ENCODE data around the gene TEAD4.

The TEAD4 gene

DNA sequence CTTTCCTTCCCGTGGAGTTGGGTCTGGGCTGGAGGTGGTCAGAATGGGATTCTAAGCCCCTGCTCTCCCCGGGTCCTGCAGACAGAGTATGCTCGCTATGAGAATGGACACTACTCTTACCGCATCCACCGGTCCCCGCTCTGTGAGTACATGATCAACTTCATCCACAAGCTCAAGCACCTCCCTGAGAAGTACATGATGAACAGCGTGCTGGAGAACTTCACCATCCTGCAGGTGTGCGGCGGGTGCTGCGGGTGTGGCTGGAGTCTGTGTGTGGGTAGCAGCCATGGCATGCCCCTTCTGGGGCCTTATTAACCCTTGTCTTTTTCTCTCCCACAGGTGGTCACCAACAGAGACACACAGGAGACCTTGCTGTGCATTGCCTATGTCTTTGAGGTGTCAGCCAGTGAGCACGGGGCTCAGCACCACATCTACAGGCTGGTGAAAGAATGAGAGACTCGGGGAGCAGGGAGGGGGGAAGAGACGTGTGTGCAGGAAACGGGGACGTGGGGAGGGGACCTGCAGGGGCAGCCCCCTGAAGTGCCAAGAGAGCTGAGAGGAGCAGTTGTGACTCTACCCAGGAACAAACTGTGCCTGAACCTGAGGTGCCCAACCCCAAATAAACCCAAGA, 80.9 kb downstream of the TEAD4 start:
- Histone ChIP-seq H3K9me3 (ENCODE audit: severe bottlenecking) (no peaks in the 10 kb centered on the region), H3K27me3 (ENCODE audit: insufficient read depth, low read depth, severe bottlenecking) (no peaks in the 10 kb centered on the region), H3K27ac (no peak overlapping the region), H3K36me3 (peaks cover 36% of the 10 kb centered on the region), H3K4me3 (ENCODE audit: low read depth, low read length) (no peak overlapping the region)
- DNase-seq, result no peak
- TF ChIP-seq, protein P1, sequence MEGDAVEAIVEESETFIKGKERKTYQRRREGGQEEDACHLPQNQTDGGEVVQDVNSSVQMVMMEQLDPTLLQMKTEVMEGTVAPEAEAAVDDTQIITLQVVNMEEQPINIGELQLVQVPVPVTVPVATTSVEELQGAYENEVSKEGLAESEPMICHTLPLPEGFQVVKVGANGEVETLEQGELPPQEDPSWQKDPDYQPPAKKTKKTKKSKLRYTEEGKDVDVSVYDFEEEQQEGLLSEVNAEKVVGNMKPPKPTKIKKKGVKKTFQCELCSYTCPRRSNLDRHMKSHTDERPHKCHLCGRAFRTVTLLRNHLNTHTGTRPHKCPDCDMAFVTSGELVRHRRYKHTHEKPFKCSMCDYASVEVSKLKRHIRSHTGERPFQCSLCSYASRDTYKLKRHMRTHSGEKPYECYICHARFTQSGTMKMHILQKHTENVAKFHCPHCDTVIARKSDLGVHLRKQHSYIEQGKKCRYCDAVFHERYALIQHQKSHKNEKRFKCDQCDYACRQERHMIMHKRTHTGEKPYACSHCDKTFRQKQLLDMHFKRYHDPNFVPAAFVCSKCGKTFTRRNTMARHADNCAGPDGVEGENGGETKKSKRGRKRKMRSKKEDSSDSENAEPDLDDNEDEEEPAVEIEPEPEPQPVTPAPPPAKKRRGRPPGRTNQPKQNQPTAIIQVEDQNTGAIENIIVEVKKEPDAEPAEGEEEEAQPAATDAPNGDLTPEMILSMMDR (IDR thresholded peaks at IDR 0.05; ENCODE audit: low read depth, low read length), result no peak

DNA sequence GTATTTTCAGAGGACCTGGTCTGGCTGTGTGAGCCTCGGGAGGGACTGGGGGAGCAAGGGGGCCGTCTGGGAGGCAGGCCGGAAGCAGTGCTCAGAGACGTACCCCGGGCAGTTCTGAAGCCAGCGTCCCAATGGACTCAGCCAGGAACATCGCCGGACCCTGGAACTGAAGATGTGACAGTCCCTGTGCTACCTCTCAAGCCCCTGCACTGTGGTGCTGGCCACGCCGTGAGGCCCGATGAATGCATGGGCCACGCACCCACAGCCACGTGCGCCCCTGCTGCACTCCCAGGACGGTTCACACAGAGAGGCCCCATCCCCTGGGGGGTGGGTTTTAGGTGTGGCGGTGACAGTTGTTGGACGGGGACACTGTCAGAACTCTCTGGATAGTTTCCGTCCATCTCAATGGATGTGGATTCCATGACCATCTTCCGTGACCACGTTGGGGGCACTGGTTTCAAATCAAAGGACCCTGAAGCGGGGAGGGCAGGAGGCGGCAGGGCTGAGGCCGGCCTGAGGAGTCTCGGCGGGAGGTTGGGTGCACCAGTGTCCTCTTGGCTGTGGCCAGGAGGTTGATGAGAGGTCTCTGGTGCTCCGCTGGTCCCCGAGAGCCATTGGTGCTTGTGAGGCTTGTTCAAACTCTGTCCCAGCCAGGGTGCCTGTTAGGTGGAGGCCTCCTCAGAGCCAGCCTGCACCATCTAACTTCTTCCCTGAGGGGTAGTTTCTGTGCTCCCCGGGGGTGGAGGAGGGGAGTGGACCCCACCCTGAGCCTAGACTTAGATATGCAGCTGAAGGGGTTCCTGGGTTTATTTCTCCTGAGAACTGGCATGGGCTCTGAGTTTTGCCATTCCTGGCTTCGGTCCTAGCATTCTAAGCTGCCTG, 81.7 kb downstream of the TEAD4 start:
- H3K9me3 ChIP-seq (ENCODE audit: severe bottlenecking), result no peaks in the 10 kb centered on the region
- H3K4me3 ChIP-seq (ENCODE audit: low read depth, low read length), result no peak overlapping the region
- peaks cover 34% of the 10 kb centered on the region for H3K36me3 ChIP-seq
- no peak overlapping the region for H3K27ac ChIP-seq
- TF ChIP-seq, protein P1 (IDR thresholded peaks at IDR 0.05; ENCODE audit: low read depth, low read length), result no peak
- no peak for DNase-seq
- no peaks in the 10 kb centered on the region for H3K27me3 ChIP-seq (ENCODE audit: insufficient read depth, low read depth, severe bottlenecking)

DNA sequence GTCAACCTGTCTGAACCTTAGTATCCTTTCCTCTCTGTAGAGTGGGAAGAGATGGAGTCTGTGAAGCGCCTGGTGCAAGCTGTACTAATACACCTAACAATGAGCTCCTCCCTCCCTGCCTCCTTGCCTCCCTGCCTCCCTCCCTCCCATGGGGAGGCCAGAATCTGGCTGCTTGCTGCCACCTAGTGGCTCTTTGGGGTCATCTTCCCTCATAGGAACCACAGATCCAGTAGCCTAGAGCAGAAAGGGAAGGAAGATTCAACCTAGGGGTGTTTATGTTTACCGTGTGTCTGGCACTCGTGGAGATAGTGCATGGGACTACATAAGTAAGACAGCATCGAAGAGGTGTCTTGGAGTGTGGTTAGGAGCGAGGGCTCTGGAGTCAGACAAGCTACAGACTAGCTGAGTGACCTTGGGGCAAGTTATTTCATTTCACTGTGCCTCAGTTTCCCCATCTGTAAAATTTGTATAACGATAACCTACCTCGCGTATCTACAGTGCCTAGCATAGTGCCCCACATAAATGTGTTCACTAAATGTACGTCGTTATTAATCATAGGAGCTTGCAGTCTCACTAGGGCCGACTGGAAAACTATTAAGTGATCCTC, 82.5 kb downstream of the TEAD4 start:
- Histone ChIP-seq H3K27me3 (ENCODE audit: insufficient read depth, low read depth, severe bottlenecking) (no peaks in the 10 kb centered on the region), H3K4me3 (ENCODE audit: low read depth, low read length) (no peak overlapping the region), H3K27ac (no peak overlapping the region), H3K9me3 (ENCODE audit: severe bottlenecking) (no peaks in the 10 kb centered on the region), H3K36me3 (peaks cover 34% of the 10 kb centered on the region)
- DNase-seq, result peak; percentile 82
- TF ChIP-seq, protein P1 (IDR thresholded peaks at IDR 0.05; ENCODE audit: low read depth, low read length), result peak; percentile 74

DNA sequence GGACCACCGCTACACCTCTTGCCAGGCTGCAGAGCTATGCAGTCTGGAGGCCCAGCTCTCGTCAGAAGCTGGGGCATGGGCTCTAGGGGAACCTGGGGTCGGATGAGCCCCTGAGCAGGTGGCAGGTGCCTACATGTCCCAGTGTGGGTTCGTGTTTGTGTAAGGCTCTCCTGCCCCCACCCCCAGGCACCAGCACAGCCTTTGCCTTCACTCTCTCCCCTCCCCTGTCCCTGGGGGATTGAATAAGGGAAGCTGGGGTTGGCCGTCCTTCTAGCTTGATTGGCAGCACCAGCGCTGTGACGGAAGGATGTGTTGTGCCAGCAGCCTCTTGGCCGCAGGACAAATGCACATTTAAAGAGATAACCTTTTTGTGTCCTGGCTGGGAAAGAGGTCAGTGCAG, 83.2 kb downstream of the TEAD4 start:
- Histone ChIP-seq H3K36me3 (peaks cover 34% of the 10 kb centered on the region), H3K27ac (no peak overlapping the region), H3K9me3 (ENCODE audit: severe bottlenecking) (no peaks in the 10 kb centered on the region), H3K27me3 (ENCODE audit: insufficient read depth, low read depth, severe bottlenecking) (no peaks in the 10 kb centered on the region), H3K4me3 (ENCODE audit: low read depth, low read length) (no peak overlapping the region)
- no peak for DNase-seq
- TF ChIP-seq, protein P1 (IDR thresholded peaks at IDR 0.05; ENCODE audit: low read depth, low read length), result no peak

DNA sequence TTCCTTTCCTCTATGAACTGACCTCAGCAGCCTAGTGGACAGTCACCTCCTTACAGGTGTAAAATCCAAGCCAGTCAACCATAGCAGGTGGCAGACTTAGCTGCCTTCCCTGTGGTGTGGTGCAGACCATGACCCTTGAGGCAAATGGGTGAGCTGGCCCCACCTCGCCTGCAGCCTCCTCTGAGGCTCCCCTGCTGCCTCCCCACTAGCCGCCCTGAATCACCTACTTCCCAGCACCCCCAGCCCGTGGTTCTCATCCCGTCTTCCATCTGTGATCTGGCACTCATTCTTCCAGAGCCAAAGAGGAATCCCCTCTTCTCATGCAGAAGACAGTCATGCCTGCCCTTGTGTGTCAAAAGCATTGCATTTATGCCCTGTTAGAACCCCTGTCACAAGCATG, 83.6 kb downstream of the TEAD4 start:
- H3K27me3 ChIP-seq (ENCODE audit: insufficient read depth, low read depth, severe bottlenecking), result no peaks in the 10 kb centered on the region
- H3K4me3 ChIP-seq (ENCODE audit: low read depth, low read length), result no peak overlapping the region
- no peak overlapping the region for H3K27ac ChIP-seq
- no peak for DNase-seq
- peaks cover 32% of the 10 kb centered on the region for H3K36me3 ChIP-seq
- TF ChIP-seq, protein P1 (IDR thresholded peaks at IDR 0.05; ENCODE audit: low read depth, low read length), result no peak
- no peaks in the 10 kb centered on the region for H3K9me3 ChIP-seq (ENCODE audit: severe bottlenecking)

Data from WERI-Rb-1 (cell line).